ENCODE results near the gene TMTC1. TPM values are rescaled to one million over a fixed set of nuclear protein-coding genes. Genes with fewer than 3 reads are reported as not detected.

Gene TMTC1
- total RNA-seq, 2 experiments from 2014 or later: not detected

DNA sequence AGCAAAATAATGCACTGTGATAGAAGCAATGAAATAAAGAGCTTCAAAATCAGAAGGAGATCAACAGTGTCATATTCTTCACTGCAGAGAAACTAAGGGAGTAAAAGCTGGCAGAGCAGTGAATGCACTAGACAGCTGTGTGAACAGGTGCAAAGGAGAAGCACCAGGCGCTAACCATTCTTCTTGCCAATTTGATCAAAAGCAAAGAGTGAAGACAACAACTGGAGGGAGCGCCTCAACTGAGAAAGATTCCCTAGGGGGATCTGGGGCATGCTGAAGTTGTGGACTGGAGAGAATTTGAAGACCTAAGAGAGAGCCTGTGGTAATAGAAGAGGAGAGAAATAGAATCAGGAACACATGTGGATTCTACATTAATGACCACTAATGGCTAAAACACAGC is 235.9 kb downstream of the TMTC1 start:
- Histone ChIP-seq H3K4me1 (ENCODE audit: insufficient read depth, low read length) (no peaks in the 10 kb centered on the region), H3K36me3 (ENCODE audit: insufficient read depth, low read length) (no peaks in the 10 kb centered on the region), H3K4me3 (ENCODE audit: low read length) (no peak overlapping the region), H3K27ac (ENCODE audit: low read depth in 1 of 2, low read length in 2 of 2) (no peak overlapping the region), H3K9me3 (ENCODE audit: control insufficient read depth in 1 of 2, insufficient read depth in 1 of 2, low read length in 2 of 2) (no peaks in the 10 kb centered on the region), H3K27me3 (ENCODE audit: control insufficient read depth in 1 of 2, insufficient read depth in 2 of 2, low read length in 2 of 2) (no peaks in the 10 kb centered on the region)
- H3K27me3 Mint-ChIP-seq: peaks cover 9% of the 10 kb centered on the region
- TF ChIP-seq, protein P1, sequence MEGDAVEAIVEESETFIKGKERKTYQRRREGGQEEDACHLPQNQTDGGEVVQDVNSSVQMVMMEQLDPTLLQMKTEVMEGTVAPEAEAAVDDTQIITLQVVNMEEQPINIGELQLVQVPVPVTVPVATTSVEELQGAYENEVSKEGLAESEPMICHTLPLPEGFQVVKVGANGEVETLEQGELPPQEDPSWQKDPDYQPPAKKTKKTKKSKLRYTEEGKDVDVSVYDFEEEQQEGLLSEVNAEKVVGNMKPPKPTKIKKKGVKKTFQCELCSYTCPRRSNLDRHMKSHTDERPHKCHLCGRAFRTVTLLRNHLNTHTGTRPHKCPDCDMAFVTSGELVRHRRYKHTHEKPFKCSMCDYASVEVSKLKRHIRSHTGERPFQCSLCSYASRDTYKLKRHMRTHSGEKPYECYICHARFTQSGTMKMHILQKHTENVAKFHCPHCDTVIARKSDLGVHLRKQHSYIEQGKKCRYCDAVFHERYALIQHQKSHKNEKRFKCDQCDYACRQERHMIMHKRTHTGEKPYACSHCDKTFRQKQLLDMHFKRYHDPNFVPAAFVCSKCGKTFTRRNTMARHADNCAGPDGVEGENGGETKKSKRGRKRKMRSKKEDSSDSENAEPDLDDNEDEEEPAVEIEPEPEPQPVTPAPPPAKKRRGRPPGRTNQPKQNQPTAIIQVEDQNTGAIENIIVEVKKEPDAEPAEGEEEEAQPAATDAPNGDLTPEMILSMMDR (IDR thresholded peaks at IDR 0.05): no peak
- H3K4me3 Mint-ChIP-seq: no peak overlapping the region
- H3K4me1 Mint-ChIP-seq (ENCODE audit: low read depth): no peaks in the 10 kb centered on the region
- ChIA-PET POLR2A (no interaction called here), CTCF (no interaction called here)
- no peak for DNase-seq
- H3K27ac Mint-ChIP-seq: no peak overlapping the region
- intact Hi-C loops (cut with DNase I, micrococcal nuclease): no loop called here
- no peak for ATAC-seq (ENCODE audit: poor library complexity)
- H3K9me3 Mint-ChIP-seq: no peaks in the 10 kb centered on the region
- no peaks in the 10 kb centered on the region for H3K36me3 Mint-ChIP-seq (ENCODE audit: low read depth)

DNA sequence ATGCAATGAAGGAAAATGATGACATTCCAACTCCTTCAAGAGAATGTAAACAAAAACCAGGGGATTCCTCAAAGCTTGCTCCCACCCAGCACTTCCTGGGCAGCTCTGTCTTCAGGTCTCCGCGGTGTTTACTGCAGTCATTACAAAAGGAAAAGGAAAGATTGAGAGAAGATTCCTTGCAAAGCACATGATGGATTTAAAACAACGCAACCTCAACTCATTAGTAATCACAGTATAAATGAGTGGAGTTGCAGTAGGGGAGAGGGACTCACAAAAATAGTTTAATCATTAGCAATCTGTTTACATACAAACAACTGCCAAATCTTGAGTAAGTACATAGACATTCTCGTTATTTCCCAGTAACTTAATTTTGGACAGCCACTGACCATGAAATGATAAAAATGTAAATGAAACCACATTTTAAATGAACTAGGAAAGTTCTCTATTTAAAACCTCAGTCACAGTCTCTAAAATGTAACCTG is 236.6 kb downstream of the TMTC1 start:
- no peaks in the 10 kb centered on the region for H3K4me1 ChIP-seq (ENCODE audit: insufficient read depth, low read length)
- no peaks in the 10 kb centered on the region for H3K36me3 ChIP-seq (ENCODE audit: insufficient read depth, low read length)
- H3K36me3 Mint-ChIP-seq (ENCODE audit: low read depth): no peaks in the 10 kb centered on the region
- intact Hi-C loops (cut with DNase I, micrococcal nuclease): no loop called here
- H3K4me3 ChIP-seq (ENCODE audit: low read length): no peak overlapping the region
- no peaks in the 10 kb centered on the region for H3K9me3 ChIP-seq (ENCODE audit: control insufficient read depth in 1 of 2, insufficient read depth in 1 of 2, low read length in 2 of 2)
- no peak overlapping the region for H3K27ac ChIP-seq (ENCODE audit: low read depth in 1 of 2, low read length in 2 of 2)
- TF ChIP-seq, protein P1 (IDR thresholded peaks at IDR 0.05): no peak
- no peaks in the 10 kb centered on the region for H3K4me1 Mint-ChIP-seq (ENCODE audit: low read depth)
- ChIA-PET CTCF (no interaction called here), POLR2A (no interaction called here)
- DNase-seq (no peak), ATAC-seq (ENCODE audit: poor library complexity) (no peak)
- no peaks in the 10 kb centered on the region for H3K9me3 Mint-ChIP-seq
- peaks cover 15% of the 10 kb centered on the region for H3K27me3 Mint-ChIP-seq
- no peak overlapping the region for H3K4me3 Mint-ChIP-seq
- no peak overlapping the region for H3K27ac Mint-ChIP-seq
- H3K27me3 ChIP-seq (ENCODE audit: control insufficient read depth in 1 of 2, insufficient read depth in 2 of 2, low read length in 2 of 2): peaks cover 0 to 4% of the 10 kb centered on the region in 2 experiments

DNA sequence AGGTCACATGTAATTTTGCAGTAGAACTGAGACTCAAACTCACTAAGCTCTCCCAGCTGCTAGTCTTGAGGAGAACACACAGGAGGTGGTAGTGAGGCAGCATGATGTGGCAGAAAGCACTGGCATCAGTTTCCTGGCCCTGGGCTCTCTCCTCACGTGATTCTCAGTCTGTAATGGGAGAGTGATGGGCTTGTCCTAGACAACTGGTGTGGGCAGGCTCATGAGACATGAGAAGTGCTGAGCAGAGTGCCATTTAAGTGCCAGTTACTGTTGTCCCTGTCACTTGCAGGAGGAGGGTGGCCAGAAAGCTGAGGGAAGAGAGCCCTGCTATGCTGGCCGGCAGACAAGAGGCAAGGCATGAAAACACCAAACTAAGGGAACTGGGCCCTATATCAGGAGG is 237.7 kb downstream of the TMTC1 start:
- peaks cover 0 to 7% of the 10 kb centered on the region in 2 experiments for H3K27me3 ChIP-seq (ENCODE audit: control insufficient read depth in 1 of 2, insufficient read depth in 2 of 2, low read length in 2 of 2)
- H3K9me3 Mint-ChIP-seq: no peaks in the 10 kb centered on the region
- no peak overlapping the region for H3K27ac ChIP-seq (ENCODE audit: low read depth in 1 of 2, low read length in 2 of 2)
- DNase-seq: no peak
- POLR2A ChIA-PET: no interaction called here
- CTCF ChIA-PET: no interaction called here
- no peaks in the 10 kb centered on the region for H3K4me1 ChIP-seq (ENCODE audit: insufficient read depth, low read length)
- H3K36me3 Mint-ChIP-seq (ENCODE audit: low read depth): no peaks in the 10 kb centered on the region
- H3K36me3 ChIP-seq (ENCODE audit: insufficient read depth, low read length): no peaks in the 10 kb centered on the region
- intact Hi-C loops (cut with DNase I, micrococcal nuclease): no loop called here
- H3K4me3 ChIP-seq (ENCODE audit: low read length): no peak overlapping the region
- no peaks in the 10 kb centered on the region for H3K9me3 ChIP-seq (ENCODE audit: control insufficient read depth in 1 of 2, insufficient read depth in 1 of 2, low read length in 2 of 2)
- H3K27ac Mint-ChIP-seq: no peak overlapping the region
- H3K4me3 Mint-ChIP-seq: no peak overlapping the region
- peaks cover 20% of the 10 kb centered on the region for H3K27me3 Mint-ChIP-seq
- H3K4me1 Mint-ChIP-seq (ENCODE audit: low read depth): no peaks in the 10 kb centered on the region
- TF ChIP-seq, protein P1 (IDR thresholded peaks at IDR 0.05): no peak
- no peak for ATAC-seq (ENCODE audit: poor library complexity)

All from CD4-positive, alpha-beta T cell (primary cell).